LNCaP clone FGC (cell line): ENCODE data around the gene SRP68.
"Not testable (repeated sequence)": the region's sequence is repeated elsewhere in the genome, so short reads cannot be mapped to it uniquely, and the experiment has no call there.

ENCODE experiments used
- DNase-seq: peaks from one replicate; pipeline ENCODE4 v3.0.0-alpha.2; 2011; ENCODE audit warnings: low read depth
- H3K4me3 ChIP-seq: 2 replicates; pipeline ENCODE4 v1.5.1; 2011; ENCODE audit warnings: mild to moderate bottlenecking, low read depth, low read length, control low read depth
- TF ChIP-seq, protein P1 (sequence below): IDR thresholded peaks from 2 replicates; pipeline ENCODE4 v1.5.1; 2012; ENCODE audit warnings: mild to moderate bottlenecking; ENCODE audit not compliant: control insufficient read depth, insufficient read depth; ENCODE audit errors: extremely low read depth

Gene SRP68

DNA sequence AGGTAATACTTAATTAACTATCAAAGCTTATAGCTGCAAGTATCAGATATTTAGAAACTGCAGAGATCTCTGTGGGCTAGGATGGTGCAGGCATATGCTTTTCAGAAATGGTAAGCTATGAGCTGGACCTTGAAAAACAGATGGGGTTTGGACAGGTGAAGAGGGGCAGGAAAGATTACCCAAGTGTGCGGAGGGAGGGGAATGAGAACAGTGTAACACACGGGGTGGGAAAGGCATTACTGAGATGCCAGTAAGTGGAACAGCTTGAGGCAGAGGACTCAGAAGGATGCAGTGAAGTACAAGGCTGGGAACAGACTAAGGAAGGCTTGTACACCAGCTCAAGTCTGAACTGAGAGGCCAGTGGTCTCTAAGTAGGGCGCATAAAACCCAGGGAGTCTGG lies 23.1 kb downstream of the SRP68 start:
- TF ChIP-seq, protein P1, sequence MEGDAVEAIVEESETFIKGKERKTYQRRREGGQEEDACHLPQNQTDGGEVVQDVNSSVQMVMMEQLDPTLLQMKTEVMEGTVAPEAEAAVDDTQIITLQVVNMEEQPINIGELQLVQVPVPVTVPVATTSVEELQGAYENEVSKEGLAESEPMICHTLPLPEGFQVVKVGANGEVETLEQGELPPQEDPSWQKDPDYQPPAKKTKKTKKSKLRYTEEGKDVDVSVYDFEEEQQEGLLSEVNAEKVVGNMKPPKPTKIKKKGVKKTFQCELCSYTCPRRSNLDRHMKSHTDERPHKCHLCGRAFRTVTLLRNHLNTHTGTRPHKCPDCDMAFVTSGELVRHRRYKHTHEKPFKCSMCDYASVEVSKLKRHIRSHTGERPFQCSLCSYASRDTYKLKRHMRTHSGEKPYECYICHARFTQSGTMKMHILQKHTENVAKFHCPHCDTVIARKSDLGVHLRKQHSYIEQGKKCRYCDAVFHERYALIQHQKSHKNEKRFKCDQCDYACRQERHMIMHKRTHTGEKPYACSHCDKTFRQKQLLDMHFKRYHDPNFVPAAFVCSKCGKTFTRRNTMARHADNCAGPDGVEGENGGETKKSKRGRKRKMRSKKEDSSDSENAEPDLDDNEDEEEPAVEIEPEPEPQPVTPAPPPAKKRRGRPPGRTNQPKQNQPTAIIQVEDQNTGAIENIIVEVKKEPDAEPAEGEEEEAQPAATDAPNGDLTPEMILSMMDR = no peak
- DNase-seq = no peak
- H3K4me3 ChIP-seq = no peak overlapping the region

DNA sequence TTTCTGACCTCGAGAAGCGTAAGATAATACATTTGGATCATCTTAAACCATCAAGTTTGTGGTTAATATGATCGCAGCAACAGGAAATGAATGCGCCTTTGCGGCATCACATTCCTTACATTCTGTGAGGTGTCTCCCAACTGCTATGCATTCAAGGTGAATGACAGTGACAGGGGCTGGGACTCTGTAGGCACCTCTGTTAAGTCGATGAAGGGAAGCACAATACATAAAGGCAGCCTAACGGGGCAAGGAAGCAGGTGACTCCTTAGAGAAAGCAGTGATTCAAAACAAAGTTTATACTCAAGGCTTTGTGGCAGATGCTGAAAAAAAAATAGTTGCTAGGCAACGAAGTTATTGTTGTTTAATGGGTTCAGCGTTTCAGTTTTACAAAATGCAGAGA lies 23.6 kb downstream of the SRP68 start:
- TF ChIP-seq, protein P1 = no peak
- no peak for DNase-seq
- no peak overlapping the region for H3K4me3 ChIP-seq

- DNase-seq = no peak
- TF ChIP-seq, protein P1 = no peak
These were observed 24.2 kb downstream of the SRP68 start for GRCh38 chr17:76048025-76048605.

DNA sequence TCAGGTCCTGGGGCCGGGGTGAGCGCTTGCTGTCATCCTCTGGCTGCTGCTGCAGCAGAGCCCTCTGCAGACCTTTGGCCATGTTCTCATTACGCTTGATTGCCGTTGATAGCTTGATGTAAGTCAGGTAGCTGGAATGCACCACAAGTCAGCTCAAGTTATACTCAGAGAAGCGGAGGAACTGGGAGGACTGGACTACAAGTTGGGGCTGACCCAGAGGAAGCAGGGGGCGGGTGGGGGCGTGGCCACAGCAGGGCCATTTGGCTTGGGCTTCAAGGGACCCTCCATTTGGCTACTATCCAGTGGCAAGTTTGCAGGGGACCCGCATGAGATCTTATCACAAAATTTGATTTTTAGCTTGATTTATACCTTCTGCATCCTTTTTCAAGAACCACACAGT lies 26.3 kb downstream of the SRP68 start:
- TF ChIP-seq, protein P1 = no peak
- no peak for DNase-seq
- no peak overlapping the region for H3K4me3 ChIP-seq

More at GRCh38 chr17:76048025-76048605, 24.2 kb downstream of the SRP68 start:
- no peak overlapping the region for H3K4me3 ChIP-seq

DNA sequence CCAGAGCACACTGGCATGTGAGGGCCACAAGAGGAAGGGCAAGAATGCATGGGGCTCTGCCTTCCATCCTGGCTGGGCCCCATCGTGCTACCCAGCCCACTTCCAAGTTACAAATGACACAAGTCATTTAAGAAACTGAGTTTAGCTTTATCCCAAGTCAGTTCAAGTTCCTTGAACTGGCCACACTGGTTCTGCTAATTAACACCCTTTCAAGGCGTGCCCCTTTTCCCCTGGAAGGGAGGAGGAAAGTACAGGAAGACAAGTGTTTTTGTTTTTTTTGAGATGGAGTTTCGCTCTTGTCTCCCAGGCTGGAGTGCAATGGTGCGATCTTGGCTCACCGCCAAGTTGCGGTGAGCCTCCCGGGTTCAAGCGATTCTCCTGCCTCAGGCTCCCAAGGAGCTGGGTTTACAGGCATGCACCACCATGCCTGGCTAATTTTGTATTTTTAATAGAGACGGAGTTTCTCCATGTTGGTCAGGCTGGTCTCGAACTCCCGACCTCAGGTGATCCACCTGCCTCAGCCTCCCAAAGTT lies 27.8 kb downstream of the SRP68 start:
- not testable (repeated sequence) for H3K4me3 ChIP-seq, DNase-seq

DNA sequence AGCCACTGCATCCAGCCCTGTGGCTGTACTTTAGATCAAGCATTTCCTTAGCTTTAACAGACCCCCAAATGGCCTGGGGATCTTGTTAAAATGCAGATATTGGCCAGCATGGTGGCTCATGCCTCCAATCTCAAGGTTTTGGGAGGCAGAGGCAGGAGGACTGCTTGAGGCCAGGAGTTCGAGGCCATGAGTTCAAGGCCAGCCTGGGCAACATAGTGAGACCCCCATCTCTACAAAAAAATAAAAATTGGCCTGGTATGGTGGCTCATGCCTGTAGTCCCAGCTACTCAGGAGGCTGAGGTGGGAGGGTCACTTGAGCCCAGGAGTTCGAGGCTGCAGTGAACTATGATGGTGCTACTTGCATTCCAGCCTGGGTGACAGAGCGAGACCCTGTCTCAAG lies 29.4 kb downstream of the SRP68 start:
- not testable (repeated sequence) for H3K4me3 ChIP-seq, DNase-seq

GRCh38 chr17:76040376-76040775 lies 31.9 kb downstream of the SRP68 start:
- TF ChIP-seq, protein P1 = no peak
- DNase-seq = no peak
- no peak overlapping the region for H3K4me3 ChIP-seq

DNA sequence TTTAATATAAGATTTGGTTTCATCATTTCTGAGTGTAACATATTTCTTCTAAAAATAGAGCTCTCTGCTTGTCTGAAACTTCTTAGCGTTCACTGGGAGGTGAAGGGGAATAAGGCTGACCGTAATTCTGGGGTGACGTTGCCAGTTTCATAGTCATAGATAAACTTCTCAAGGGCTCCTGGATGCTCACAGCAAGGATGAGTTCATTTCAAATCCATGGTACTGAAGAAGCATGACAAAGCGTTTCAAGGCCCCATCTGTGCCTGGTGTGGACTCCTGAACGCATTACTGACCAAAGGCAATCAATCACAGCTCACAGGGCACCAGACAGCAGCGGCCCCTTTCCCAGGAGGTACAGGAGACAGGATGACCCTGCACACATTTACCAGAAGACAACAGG lies 33.2 kb downstream of the SRP68 start:
- no peak overlapping the region for H3K4me3 ChIP-seq
- no peak for DNase-seq
- TF ChIP-seq, protein P1 = no peak
